Measurements from ENCODE around the gene MTIF2. TPM values are rescaled to one million over a fixed set of nuclear protein-coding genes. Genes with fewer than 3 reads are reported as not detected.
"Not testable (repeated sequence)": the region's sequence is repeated elsewhere in the genome, so short reads cannot be mapped to it uniquely, and the experiment has no call there.

Gene MTIF2
- total and polyA plus RNA-seq, 2 donors (not counting 1 experiment from before 2014, with no cell fraction given), result 22.8 to 54.0 TPM

GRCh38 chr2:55196526-55196925, 72.5 kb downstream of the MTIF2 start:
- H3K4me3 ChIP-seq (replicated peaks in 1 of 4; ENCODE audit: control extremely low read depth in 1 of 4, insufficient read depth in 1 of 4, low read depth in 3 of 4, low read length in 4 of 4), result no peak overlapping the region
- H4K20me1 ChIP-seq (ENCODE audit: control insufficient read depth, extremely low read depth, insufficient read depth, low read length), result no peaks in the 10 kb centered on the region
- H3K36me3 ChIP-seq (ENCODE audit: control insufficient read depth, insufficient read depth, low read length), result no peaks in the 10 kb centered on the region
- DNase-seq (ENCODE audit: low read depth in 2 of 2), result no peak
- no peak overlapping the region for H3K27ac ChIP-seq (ENCODE audit: insufficient read depth, low read length)
- no peaks in the 10 kb centered on the region for H3K4me1 ChIP-seq (ENCODE audit: control insufficient read depth, extremely low read depth, insufficient read depth, low read length)
- no peak overlapping the region for H2AFZ ChIP-seq (ENCODE audit: low read length)
- H3K79me2 ChIP-seq (ENCODE audit: control insufficient read depth, insufficient read depth, low read length), result no peaks in the 10 kb centered on the region
- H3K4me2 ChIP-seq (ENCODE audit: extremely low read depth, insufficient read depth, low read length), result no peak overlapping the region
- no peaks in the 10 kb centered on the region for H3K9me3 ChIP-seq (ENCODE audit: control insufficient read depth, insufficient read depth, low read depth, low read length)
- H3K27me3 ChIP-seq (ENCODE audit: control insufficient read depth, insufficient read depth, low read length), result no peaks in the 10 kb centered on the region
- no peak overlapping the region for H3K9ac ChIP-seq (ENCODE audit: insufficient read depth, low read length)
- no peak for TF ChIP-seq CTCF (conservative IDR thresholded peaks at IDR 0.05 in 1 of 2, IDR thresholded peaks at IDR 0.05 in 1 of 2; ENCODE audit: low read depth in 1 of 2, low read length in 2 of 2)
- no peak for TF ChIP-seq EZH2 (IDR thresholded peaks at IDR 0.05; ENCODE audit: low read length, missing control alignments)

- H3K27ac ChIP-seq (ENCODE audit: insufficient read depth, low read length); H3K4me3 ChIP-seq (replicated peaks in 1 of 4; ENCODE audit: control extremely low read depth in 1 of 4, insufficient read depth in 1 of 4, low read depth in 3 of 4, low read length in 4 of 4); H3K79me2 ChIP-seq (ENCODE audit: control insufficient read depth, insufficient read depth, low read length); H3K27me3 ChIP-seq (ENCODE audit: control insufficient read depth, insufficient read depth, low read length); H4K20me1 ChIP-seq (ENCODE audit: control insufficient read depth, extremely low read depth, insufficient read depth, low read length); H3K9ac ChIP-seq (ENCODE audit: insufficient read depth, low read length); H3K4me2 ChIP-seq (ENCODE audit: extremely low read depth, insufficient read depth, low read length); H3K36me3 ChIP-seq (ENCODE audit: control insufficient read depth, insufficient read depth, low read length); H2AFZ ChIP-seq (ENCODE audit: low read length); H3K9me3 ChIP-seq (ENCODE audit: control insufficient read depth, insufficient read depth, low read depth, low read length); DNase-seq (ENCODE audit: low read depth in 2 of 2); H3K4me1 ChIP-seq (ENCODE audit: control insufficient read depth, extremely low read depth, insufficient read depth, low read length): not testable (repeated sequence)
These were observed 77.1 kb downstream of the MTIF2 start for GRCh38 chr2:55191888-55192287.

- not testable (repeated sequence) for H3K9me3 ChIP-seq (ENCODE audit: control insufficient read depth, insufficient read depth, low read depth, low read length); H4K20me1 ChIP-seq (ENCODE audit: control insufficient read depth, extremely low read depth, insufficient read depth, low read length); H3K9ac ChIP-seq (ENCODE audit: insufficient read depth, low read length); H3K4me1 ChIP-seq (ENCODE audit: control insufficient read depth, extremely low read depth, insufficient read depth, low read length); H3K4me2 ChIP-seq (ENCODE audit: extremely low read depth, insufficient read depth, low read length); H3K79me2 ChIP-seq (ENCODE audit: control insufficient read depth, insufficient read depth, low read length); H3K4me3 ChIP-seq (replicated peaks in 1 of 4; ENCODE audit: control extremely low read depth in 1 of 4, insufficient read depth in 1 of 4, low read depth in 3 of 4, low read length in 4 of 4); H3K36me3 ChIP-seq (ENCODE audit: control insufficient read depth, insufficient read depth, low read length); H2AFZ ChIP-seq (ENCODE audit: low read length); H3K27me3 ChIP-seq (ENCODE audit: control insufficient read depth, insufficient read depth, low read length); DNase-seq (ENCODE audit: low read depth in 2 of 2); H3K27ac ChIP-seq (ENCODE audit: insufficient read depth, low read length)
These were observed 82.2 kb downstream of the MTIF2 start for GRCh38 chr2:55186837-55187236.

Other genes starting within 250 kb of the MTIF2 start
- 238 and 560 TPM in 2 replicates for gene RTN4, start 218.8 kb downstream of the MTIF2 start, total RNA-seq
- gene RTN4, start 218.8 kb downstream of the MTIF2 start, polyA plus RNA-seq, result 1,270 and 1,326 TPM in 2 replicates
- gene CLHC1, start 36.9 kb downstream of the MTIF2 start, total RNA-seq, result 7.2 and 11.9 TPM in 2 replicates
- 2.5 and 6.5 TPM in 2 replicates for gene CLHC1, start 36.9 kb downstream of the MTIF2 start, polyA plus RNA-seq
- gene RPS27A, start 36.5 kb downstream of the MTIF2 start, total RNA-seq, result 679 and 797 TPM in 2 replicates
- 1,824 and 2,117 TPM in 2 replicates for gene RPS27A, start 36.5 kb downstream of the MTIF2 start, polyA plus RNA-seq
- 34.7 and 56.5 TPM in 2 replicates for gene CCDC88A, start 150.6 kb upstream of the MTIF2 start, total RNA-seq
- 39.6 and 40.8 TPM in 2 replicates for gene CCDC88A, start 150.6 kb upstream of the MTIF2 start, polyA plus RNA-seq

Measured in fibroblast of lung (primary cell).